Stomach (tissue), 4 donors: ENCODE data around the gene L3MBTL4.

ENCODE experiments used
- CTCF ChIP-seq, 7 experiments: fragments of 450-650 bp in 4 of 7; fragments of 200-600 bp in 3 of 7; sonication (generic) in 3 of 7; IDR thresholded peaks; one replicate each; pipeline ENCODE4 v1.5.1; 2016 to 2019; ENCODE audit warnings: antibody characterized with exemption in 7 of 7, control low read depth in 2 of 7, mild to moderate bottlenecking in 1 of 7
- EP300 ChIP-seq: sonication (generic); formaldehyde crosslinking; IDR thresholded peaks from one replicate; pipeline ENCODE4 v1.6.1; 2017; ENCODE audit warnings: antibody characterized with exemption
- POLR2A ChIP-seq, 4 donors: fragments of 450-650 bp; IDR thresholded peaks; one replicate each; pipeline ENCODE4 v1.6.1; 2016; ENCODE audit warnings: antibody characterized with exemption in 4 of 4, control low read depth in 2 of 4, mild to moderate bottlenecking in 1 of 4, moderate library complexity in 1 of 4
- POLR2AphosphoS5 ChIP-seq, 3 donors: sonication (generic); formaldehyde crosslinking; IDR thresholded peaks; one replicate each; pipeline ENCODE4 v1.6.1; 2016; ENCODE audit warnings: antibody characterized with exemption in 3 of 3

GRCh38 chr18:6404834-6405233 lies 9.9 kb downstream of the L3MBTL4 start:
- TF ChIP-seq CTCF (IDR thresholded peaks at IDR 0.05): no peak
- TF ChIP-seq POLR2AphosphoS5 (IDR thresholded peaks at IDR 0.05): no peak
- TF ChIP-seq POLR2A (IDR thresholded peaks at IDR 0.05): no peak
- no peak for TF ChIP-seq EP300
